Skeletal muscle satellite cell (primary cell): ENCODE results near the gene RPRD1B.

Experiments
- H3K27me3 ChIP-seq: 2 replicates; pipeline ENCODE4 v1.7.0; 2013; ENCODE audit warnings: low read length; ENCODE audit not compliant: control insufficient read depth, insufficient read depth
- H3K36me3 ChIP-seq: 2 replicates; pipeline ENCODE4 v1.7.0; 2013; ENCODE audit warnings: mild to moderate bottlenecking, control low read depth, low read length; ENCODE audit not compliant: insufficient read depth
- H3K4me1 ChIP-seq: 2 replicates; pipeline ENCODE4 v1.7.0; 2013; ENCODE audit warnings: low read length; ENCODE audit not compliant: control insufficient read depth, insufficient read depth
- H3K4me2 ChIP-seq: 2 replicates; pipeline ENCODE4 v1.7.0; 2013; ENCODE audit warnings: mild to moderate bottlenecking, low read length
- H3K4me3 ChIP-seq: 2 replicates; pipeline ENCODE4 v1.7.0; 2013; ENCODE audit warnings: low read length
- H3K9ac ChIP-seq: 2 replicates; pipeline ENCODE4 v1.7.0; 2013; ENCODE audit warnings: mild to moderate bottlenecking, low read depth, low read length, moderate library complexity
- H3K9me3 ChIP-seq: replicated peaks from 2 replicates; pipeline ENCODE4 v1.7.0; 2013; ENCODE audit warnings: mild to moderate bottlenecking, control low read depth, low read length

The RPRD1B gene

DNA sequence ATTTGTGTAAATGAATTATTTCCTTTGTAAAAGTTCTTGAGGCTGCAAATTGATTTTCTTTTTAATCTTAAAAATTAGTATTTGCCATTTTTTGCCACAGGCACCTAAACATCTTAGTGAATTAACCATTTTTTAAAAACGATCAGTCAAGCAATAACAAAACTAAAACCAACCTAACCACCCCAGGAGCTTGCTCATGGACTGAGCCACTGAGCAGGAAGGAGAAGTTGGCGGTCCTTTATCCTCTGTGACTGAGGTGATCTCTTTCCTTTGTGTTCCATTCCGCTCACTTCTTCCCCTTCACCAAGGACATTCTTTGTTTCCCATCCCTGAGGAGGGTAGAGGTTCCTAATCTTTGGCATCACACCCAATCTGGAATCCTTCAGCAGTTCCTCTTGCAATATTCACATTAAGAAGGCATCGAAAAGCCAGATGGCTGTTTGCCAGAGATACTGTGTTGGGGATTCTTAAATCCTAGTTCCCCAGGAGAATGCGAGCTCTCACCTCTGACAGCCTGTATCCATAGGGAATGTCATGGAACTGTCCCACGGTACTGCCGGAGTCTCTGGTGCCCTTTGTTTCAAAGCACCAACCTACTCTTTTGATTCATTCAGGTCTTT is 30.5 kb downstream of the RPRD1B start:
- peaks cover 81% of the 10 kb centered on the region for H3K36me3 ChIP-seq
- H3K27me3 ChIP-seq: no peaks in the 10 kb centered on the region
- H3K9ac ChIP-seq: no peak overlapping the region
- H3K4me3 ChIP-seq: no peak overlapping the region
- no peaks in the 10 kb centered on the region for H3K9me3 ChIP-seq
- peaks cover 8% of the 10 kb centered on the region for H3K4me1 ChIP-seq
- no peak overlapping the region for H3K4me2 ChIP-seq

DNA sequence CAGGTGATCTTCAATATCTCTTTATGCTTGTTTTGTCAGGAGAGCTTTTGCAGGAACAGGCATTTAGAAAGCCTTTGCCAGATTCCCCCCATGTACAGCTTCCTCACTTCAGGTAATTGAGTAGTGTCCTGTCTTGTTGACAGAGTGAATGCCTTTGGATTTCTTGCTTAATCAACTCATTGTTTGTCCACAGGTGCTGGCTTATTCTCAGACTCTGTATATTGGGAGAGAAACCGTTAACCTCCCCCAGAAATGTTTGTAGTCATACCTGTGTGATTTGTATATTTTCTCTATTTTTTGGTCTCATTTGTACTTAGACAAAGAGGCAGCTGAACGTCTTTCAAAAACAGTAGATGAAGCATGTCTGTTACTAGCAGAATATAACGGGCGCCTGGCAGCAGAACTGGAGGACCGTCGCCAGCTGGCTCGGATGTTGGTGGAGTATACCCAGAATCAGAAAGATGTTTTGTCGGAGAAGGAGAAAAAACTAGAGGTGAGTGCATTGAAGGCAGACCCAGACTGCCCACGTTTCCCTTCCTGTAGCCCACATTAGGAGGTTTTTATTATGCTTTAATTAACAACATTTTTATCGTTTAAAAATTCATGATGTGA is 32.3 kb downstream of the RPRD1B start:
- H3K4me2 ChIP-seq: no peak overlapping the region
- H3K9ac ChIP-seq: no peak overlapping the region
- no peaks in the 10 kb centered on the region for H3K27me3 ChIP-seq
- peaks cover 80% of the 10 kb centered on the region for H3K36me3 ChIP-seq
- no peak overlapping the region for H3K4me3 ChIP-seq
- no peaks in the 10 kb centered on the region for H3K9me3 ChIP-seq
- H3K4me1 ChIP-seq: no peaks in the 10 kb centered on the region

DNA sequence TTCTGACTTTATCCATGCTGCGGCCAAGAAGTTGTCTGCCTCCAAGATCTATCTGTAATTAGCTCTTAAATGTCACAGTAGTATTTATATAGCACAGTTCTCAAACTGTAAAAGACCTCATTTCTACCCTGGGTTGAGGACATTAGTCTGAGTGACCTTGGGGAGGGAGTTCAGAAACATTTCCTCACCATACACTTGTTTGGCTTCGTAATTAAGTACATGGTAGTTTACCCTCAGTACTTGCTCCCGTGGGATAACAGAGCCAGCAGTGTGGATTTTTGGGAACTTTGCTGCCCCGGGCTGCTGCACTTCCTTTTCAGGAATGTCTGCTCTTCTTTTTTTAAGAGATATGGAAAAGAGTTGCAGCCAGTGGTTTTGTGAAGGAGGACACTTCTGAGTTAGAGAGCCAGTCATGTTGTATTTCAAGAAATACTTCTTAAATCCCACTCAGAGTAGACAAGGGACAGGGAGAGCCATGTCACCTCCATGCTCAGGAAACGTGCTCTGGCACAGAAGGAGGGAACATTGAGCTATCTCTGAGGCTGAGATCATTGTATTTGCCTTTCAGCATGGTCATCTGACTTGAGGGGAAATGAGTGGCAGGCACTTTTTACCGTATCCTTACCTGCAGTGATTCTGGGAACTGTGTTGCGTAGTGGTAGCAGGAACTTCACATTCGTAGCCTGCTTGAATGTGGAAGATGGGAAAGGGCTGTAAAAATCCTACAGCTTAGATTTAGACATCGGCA is 33.6 kb downstream of the RPRD1B start:
- no peaks in the 10 kb centered on the region for H3K9me3 ChIP-seq
- H3K9ac ChIP-seq: no peak overlapping the region
- H3K4me1 ChIP-seq: no peaks in the 10 kb centered on the region
- H3K27me3 ChIP-seq: no peaks in the 10 kb centered on the region
- H3K36me3 ChIP-seq: peaks cover 83% of the 10 kb centered on the region
- H3K4me2 ChIP-seq: no peak overlapping the region
- H3K4me3 ChIP-seq: no peak overlapping the region

DNA sequence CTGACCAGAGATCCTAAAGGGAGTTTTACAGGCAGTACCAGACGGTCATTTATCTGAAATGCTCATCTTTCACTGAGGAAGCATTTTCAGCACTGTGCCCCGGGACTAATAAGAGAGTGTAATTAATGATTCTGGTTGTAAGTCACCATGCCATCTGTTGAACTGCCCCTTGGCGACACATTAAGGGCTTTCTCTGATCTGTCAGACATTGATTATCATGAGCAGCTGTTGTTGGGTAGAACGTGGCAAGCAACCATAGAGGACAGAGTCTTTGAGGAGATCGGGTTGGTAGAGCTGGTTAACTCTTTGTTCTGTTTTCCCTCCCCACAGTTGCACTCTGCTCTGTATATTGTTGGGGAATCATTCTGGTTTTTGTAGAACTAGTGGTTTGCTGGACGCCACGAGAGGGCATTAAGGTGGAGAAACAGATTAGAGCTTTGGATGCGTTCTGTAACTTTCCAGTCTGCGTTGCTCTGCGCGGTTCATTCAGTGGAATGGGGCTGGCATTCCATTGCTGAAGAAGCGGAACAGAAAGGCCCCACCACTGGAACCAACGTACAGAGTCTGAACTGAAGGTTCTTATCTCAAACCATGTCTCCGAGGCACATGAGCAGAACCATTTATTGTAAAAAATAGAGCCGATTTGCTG is 34.3 kb downstream of the RPRD1B start:
- Histone ChIP-seq H3K9ac (no peak overlapping the region), H3K4me2 (no peak overlapping the region), H3K9me3 (no peaks in the 10 kb centered on the region), H3K4me3 (no peak overlapping the region), H3K27me3 (no peaks in the 10 kb centered on the region), H3K36me3 (peaks cover 83% of the 10 kb centered on the region), H3K4me1 (peaks cover 2% of the 10 kb centered on the region)

DNA sequence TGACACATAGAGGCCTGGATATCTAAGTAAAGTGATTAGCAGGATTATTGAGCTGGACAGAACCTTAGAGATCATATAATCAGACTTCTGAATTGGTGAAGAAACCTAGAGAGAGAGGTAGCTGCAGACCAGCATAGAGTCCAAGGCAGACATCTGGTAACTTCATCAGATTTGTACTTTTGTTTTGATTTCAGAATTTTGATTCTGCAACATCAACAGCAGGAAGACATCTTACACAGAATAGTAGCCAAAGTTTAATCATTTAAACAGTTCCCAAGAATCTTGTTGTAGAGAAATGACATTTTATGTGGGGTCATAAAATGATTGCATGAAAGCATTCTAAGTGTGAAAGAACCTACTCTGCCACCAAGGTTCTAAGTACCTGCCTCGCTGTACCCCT is 39.4 kb downstream of the RPRD1B start:
- no peak overlapping the region for H3K4me2 ChIP-seq
- H3K9ac ChIP-seq: no peak overlapping the region
- no peak overlapping the region for H3K4me3 ChIP-seq
- no peaks in the 10 kb centered on the region for H3K27me3 ChIP-seq
- peaks cover 13% of the 10 kb centered on the region for H3K4me1 ChIP-seq
- H3K36me3 ChIP-seq: peaks cover 57% of the 10 kb centered on the region
- no peaks in the 10 kb centered on the region for H3K9me3 ChIP-seq

DNA sequence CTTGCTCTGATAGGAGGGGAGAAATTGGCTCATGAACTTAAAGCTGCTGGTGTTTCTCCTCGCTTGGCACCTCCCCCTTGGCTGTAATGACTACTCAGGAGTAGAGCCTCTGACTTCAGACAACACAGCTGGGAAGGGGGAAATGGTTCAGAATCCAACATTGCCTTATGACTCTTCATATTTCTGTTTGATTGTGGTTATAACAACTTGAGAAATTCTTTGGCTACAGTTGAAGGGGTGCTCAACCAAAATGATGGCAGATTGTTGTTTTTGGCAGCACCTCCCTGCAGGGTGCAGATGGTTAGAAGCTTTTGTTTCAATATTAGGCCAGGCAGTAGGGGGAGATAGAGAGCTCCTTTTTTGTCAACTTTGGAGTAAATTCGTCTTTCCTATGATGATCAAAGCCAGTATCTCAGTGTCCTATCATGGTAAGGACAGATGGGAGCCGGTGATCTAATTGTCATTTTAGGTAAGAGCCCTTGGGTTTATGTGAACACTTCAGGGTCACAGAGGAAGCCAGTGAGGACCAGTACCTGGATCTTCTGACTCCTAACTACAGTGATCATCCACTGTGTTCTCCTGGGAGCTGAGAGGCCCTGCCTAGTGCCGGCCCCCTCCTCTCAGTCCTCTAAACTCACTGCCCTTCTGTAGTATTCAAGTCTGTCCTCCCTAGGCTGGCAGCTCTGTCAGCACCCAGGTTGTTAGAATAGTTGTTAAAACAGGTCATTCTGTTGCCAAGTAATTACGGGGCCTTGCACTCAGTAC is 39.9 kb downstream of the RPRD1B start:
- peaks cover 52% of the 10 kb centered on the region for H3K36me3 ChIP-seq
- no peak overlapping the region for H3K9ac ChIP-seq
- no peak overlapping the region for H3K4me2 ChIP-seq

DNA sequence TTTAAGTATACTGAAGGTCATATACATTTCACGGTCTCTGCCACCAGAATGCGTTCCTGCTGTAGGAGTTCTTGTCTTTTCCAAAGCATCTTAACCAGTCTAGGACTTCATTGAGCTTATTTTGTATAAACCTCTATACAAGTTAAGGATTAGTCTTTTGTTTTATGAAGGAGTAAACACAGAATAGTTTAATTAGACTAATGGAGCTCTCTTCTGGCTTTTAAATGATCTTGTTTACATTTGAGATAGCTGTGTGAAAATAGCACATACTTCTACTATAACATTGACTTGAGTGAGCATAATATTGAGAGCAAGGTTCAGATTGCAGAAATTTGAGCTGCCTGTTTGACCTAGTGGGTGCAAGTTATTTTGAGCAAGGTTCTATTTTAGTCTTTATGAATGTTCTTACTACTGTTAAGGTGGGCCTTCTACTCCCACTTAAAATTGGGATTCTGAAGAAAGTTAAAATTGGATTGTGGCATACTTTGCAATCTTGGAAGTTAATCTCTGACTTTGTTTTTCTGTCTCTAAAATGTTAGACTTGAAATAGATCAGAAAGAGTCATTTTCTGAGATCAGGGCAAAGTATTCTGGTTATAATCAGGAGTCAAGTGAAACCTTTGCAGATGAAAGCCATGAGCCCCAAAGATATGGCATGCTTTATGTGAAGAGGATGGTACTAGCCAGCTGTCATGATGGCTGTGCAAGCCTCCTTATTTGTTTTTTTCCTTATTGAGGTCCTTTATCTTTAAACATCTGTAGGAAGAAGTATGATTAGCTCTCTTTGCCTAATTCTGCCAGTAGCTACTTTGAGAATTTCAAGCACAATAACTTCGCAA is 41.8 kb downstream of the RPRD1B start:
- H3K4me3 ChIP-seq: no peak overlapping the region
- H3K4me2 ChIP-seq: no peak overlapping the region
- H3K27me3 ChIP-seq: no peaks in the 10 kb centered on the region
- no peak overlapping the region for H3K9ac ChIP-seq
- H3K9me3 ChIP-seq: no peaks in the 10 kb centered on the region
- H3K4me1 ChIP-seq: peaks cover 13% of the 10 kb centered on the region
- H3K36me3 ChIP-seq: peaks cover 44% of the 10 kb centered on the region

More for the DNA sequence above, 39.9 kb downstream of the RPRD1B start:
- H3K4me3 ChIP-seq: no peak overlapping the region
- no peaks in the 10 kb centered on the region for H3K9me3 ChIP-seq
- no peaks in the 10 kb centered on the region for H3K27me3 ChIP-seq
- peaks cover 13% of the 10 kb centered on the region for H3K4me1 ChIP-seq

DNA sequence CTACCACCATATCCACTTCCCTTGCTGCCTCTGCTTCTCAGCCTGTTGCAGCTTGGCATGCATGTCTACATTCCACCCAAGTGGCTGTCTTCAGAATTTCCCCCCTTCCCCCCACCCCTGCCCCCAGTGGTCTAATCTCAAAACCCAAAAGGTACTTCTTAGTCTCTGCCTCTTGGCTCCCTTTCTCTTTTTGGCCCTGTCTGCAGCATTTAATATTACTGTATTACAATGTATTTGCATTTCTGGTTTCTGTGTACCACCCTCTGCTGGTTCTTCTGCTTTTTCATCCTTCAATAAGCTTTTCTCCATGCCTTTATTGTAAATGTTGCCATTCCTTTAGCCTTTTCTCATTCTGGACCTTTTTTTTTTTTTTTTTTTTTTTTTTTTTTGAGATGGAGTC is 43.0 kb downstream of the RPRD1B start:
- Histone ChIP-seq H3K9ac (no peak overlapping the region), H3K27me3 (no peaks in the 10 kb centered on the region), H3K36me3 (peaks cover 41% of the 10 kb centered on the region), H3K4me1 (peaks cover 13% of the 10 kb centered on the region), H3K4me3 (no peak overlapping the region), H3K4me2 (no peak overlapping the region), H3K9me3 (no peaks in the 10 kb centered on the region)

DNA sequence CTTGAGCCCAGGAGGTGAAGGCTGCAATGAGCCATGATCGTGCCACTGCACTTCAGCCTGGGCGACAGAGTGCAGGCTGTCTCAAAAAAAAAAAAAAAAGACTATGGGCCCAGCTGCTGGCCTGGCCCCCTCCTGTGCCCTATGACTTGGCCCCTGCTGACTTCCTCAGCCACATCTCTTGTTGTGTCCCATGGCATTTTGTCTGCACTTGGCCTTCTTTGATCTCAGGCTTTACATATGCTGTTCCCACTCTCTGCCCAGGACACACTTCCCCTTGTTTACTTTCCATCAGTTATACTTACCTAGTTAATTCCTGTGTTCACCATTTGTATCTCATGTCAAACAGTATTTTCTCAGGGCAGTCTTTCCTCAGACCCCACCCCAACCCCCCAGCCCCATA is 44.5 kb downstream of the RPRD1B start:
- Histone ChIP-seq H3K4me3 (no peak overlapping the region), H3K9ac (no peak overlapping the region)

DNA sequence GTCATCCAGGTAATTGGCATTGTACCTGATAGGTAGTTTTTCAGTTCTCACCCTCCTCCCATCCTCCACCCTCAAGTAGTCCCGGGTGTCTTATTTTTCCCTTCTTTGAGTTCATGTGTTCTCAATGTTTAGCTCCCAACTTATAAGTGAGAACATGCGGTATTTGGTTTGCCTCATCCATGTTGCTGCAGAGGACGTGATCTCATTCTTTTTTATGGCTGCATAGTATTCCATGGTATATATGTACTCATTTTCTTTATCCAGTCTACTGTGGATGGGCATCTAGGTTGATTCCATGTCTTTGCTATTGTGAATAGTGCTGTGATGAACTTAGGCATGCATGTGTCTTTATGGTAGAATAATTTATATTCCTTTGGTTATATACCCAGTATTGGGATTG is 45.8 kb downstream of the RPRD1B start:
- Histone ChIP-seq H3K36me3 (peaks cover 35% of the 10 kb centered on the region), H3K4me1 (peaks cover 7% of the 10 kb centered on the region), H3K9ac (no peak overlapping the region), H3K4me3 (no peak overlapping the region), H3K9me3 (no peaks in the 10 kb centered on the region), H3K4me2 (no peak overlapping the region), H3K27me3 (no peaks in the 10 kb centered on the region)

More for the DNA sequence above, 44.5 kb downstream of the RPRD1B start:
- Histone ChIP-seq H3K36me3 (peaks cover 31% of the 10 kb centered on the region), H3K4me1 (peaks cover 9% of the 10 kb centered on the region), H3K9me3 (no peaks in the 10 kb centered on the region), H3K4me2 (no peak overlapping the region), H3K27me3 (no peaks in the 10 kb centered on the region)
